Posterior cingulate gyrus (tissue), 11 donors: ENCODE results near the gene SORT1.

Experiments used
- DNase-seq, 10 donors: peaks; one replicate each; pipeline versions ENCODE4 v3.0.0 to v3.0.0-alpha.2; 2020 to 2021; ENCODE audit warnings: mixed read lengths in 3 of 10
- intact Hi-C: fragments of 100-400 bp; cut with DNase I; formaldehyde crosslinking; loops from one replicate; pipeline ENCODE4 v1.15.1; 2023

The SORT1 gene

GRCh38 chr1:109267743-109268300 lies 129.9 kb downstream of the SORT1 start:
- DNase-seq: peak in 4 of 10 donors; percentile 12 to 77 (median 50)
- intact Hi-C loops: loop anchor here (10.0 kb wide), 2 partner anchors 153 to 267 kb away; partner anchors contain the start of genes ELAPOR1 and GPR61

GRCh38 chr1:109266965-109267364 lies 130.8 kb downstream of the SORT1 start:
- intact Hi-C loops: loop anchor here (10.0 kb wide), 2 partner anchors 152 to 268 kb away; partner anchors contain the start of genes ELAPOR1 and GPR61

GRCh38 chr1:109265741-109266330 lies 131.9 kb downstream of the SORT1 start:
- DNase-seq: peak in 4 of 10 donors; percentile 10 to 73 (median 59)
- intact Hi-C loops: loop anchor here (10.0 kb wide), 2 partner anchors 151 to 269 kb away; partner anchors contain the start of genes ELAPOR1 and GPR61

More at GRCh38 chr1:109266965-109267364, 130.8 kb downstream of the SORT1 start:
- peak in 5 of 10 donors; percentile 14 to 87 (median 78) for DNase-seq

- peak in 2 of 10 donors; percentile 6 to 70 for DNase-seq
- intact Hi-C loops: loop anchor here (10.0 kb wide), 2 partner anchors 150 to 270 kb away; partner anchors contain the start of genes ELAPOR1 and GPR61
These were observed 132.7 kb downstream of the SORT1 start for GRCh38 chr1:109265016-109265415.

- intact Hi-C loops: loop anchor here (5.0 to 10.0 kb wide), 3 partner anchors 133 to 270 kb away; partner anchors contain the start of genes ELAPOR1, GPR61 and SORT1
- DNase-seq: peak in 1 of 10 donors; percentile 24
These were observed 133.4 kb downstream of the SORT1 start for GRCh38 chr1:109264379-109264755.

GRCh38 chr1:109263597-109264378 lies 133.9 kb downstream of the SORT1 start:
- peak in 9 of 10 donors; percentile 53 to 96 (median 75) for DNase-seq
- intact Hi-C loops: loop anchor here (2.0 to 10.0 kb wide), 4 partner anchors 63 to 271 kb away; partner anchors contain the start of genes ELAPOR1, GPR61 and SORT1

- DNase-seq: peak in 1 of 10 donors; percentile 63
These were observed 134.5 kb downstream of the SORT1 start for GRCh38 chr1:109263234-109263596.

GRCh38 chr1:109262231-109263055 lies 135.3 kb downstream of the SORT1 start:
- peak in 2 of 10 donors; percentile 70 to 84 for DNase-seq
- intact Hi-C loops: loop anchor here (2.0 to 10.0 kb wide), 4 partner anchors 62 to 272 kb away; partner anchors contain the start of genes ELAPOR1, GPR61 and SORT1

More at GRCh38 chr1:109263234-109263596, 134.5 kb downstream of the SORT1 start:
- intact Hi-C loops: loop anchor here (2.0 to 10.0 kb wide), 4 partner anchors 62 to 272 kb away; partner anchors contain the start of genes ELAPOR1, GPR61 and SORT1

- intact Hi-C loops: loop anchor here (5.0 to 10.0 kb wide), 3 partner anchors 136 to 273 kb away; partner anchors contain the start of genes ELAPOR1, GPR61 and SORT1
- DNase-seq: peak in 1 of 10 donors; percentile 66
These were observed 136.1 kb downstream of the SORT1 start for GRCh38 chr1:109261578-109261977.

- intact Hi-C loops: loop anchor here (5.0 to 10.0 kb wide), 3 partner anchors 136 to 274 kb away; partner anchors contain the start of genes ELAPOR1, GPR61 and SORT1
- no peak for DNase-seq
These were observed 136.7 kb downstream of the SORT1 start for GRCh38 chr1:109261006-109261405.

- DNase-seq: no peak
- intact Hi-C loops: loop anchor here (5.0 to 10.0 kb wide), 3 partner anchors 137 to 275 kb away; partner anchors contain the start of genes ELAPOR1, GPR61 and SORT1
These were observed 137.8 kb downstream of the SORT1 start for GRCh38 chr1:109259674-109260557.
